MG63 (cell line): Measurements from ENCODE around the gene PDIA6. TPM values are rescaled to one million over a fixed set of nuclear protein-coding genes. Genes with fewer than 3 reads are reported as not detected.
A peak's percentile ranks its signal among the peaks of the same experiment; 100 is the strongest.

ENCODE experiments used
- DNase-seq: peaks from one replicate; pipeline ENCODE4 v3.0.0-alpha.2; 2020
- H3K27me3 ChIP-seq: fragments of 250-450 bp; sonication (Bioruptor Pico); 2 replicates; pipeline ENCODE4 v1.5.1; 2020; ENCODE audit warnings: mild to moderate bottlenecking, moderate library complexity
- H3K36me3 ChIP-seq: fragments of 250-450 bp; sonication (Bioruptor Pico); 2 replicates; pipeline ENCODE4 v1.5.1; 2020; ENCODE audit warnings: mild to moderate bottlenecking, moderate library complexity
- H3K4me3 ChIP-seq: fragments of 250-450 bp; sonication (Bioruptor Pico); 2 replicates; pipeline ENCODE4 v1.5.1; 2020; ENCODE audit warnings: mild to moderate bottlenecking, moderate library complexity
- H3K9me3 ChIP-seq: fragments of 250-450 bp; sonication (Bioruptor Pico); 2 replicates; pipeline ENCODE4 v1.5.1; 2020; ENCODE audit warnings: mild to moderate bottlenecking, moderate library complexity
- total RNA-seq: library from RNA; depleted of rRNA; stranded (reverse); fragments of >200 nt; shearing (Covaris generic); gene quantifications from 2 replicates; pipeline ENCODE4 v1.2.3, GENCODE V29; 2014; ENCODE audit warnings: low replicate concordance

PDIA6 gene
- total RNA-seq, 1 experiment from 2014 or later, result 548 TPM

GRCh38 chr2:10764096-10764785 is 48.3 kb downstream of the PDIA6 start:
- DNase-seq, result no peak
- Histone ChIP-seq H3K9me3 (no peaks in the 10 kb centered on the region), H3K4me3 (no peak overlapping the region), H3K27me3 (no peaks in the 10 kb centered on the region), H3K36me3 (no peaks in the 10 kb centered on the region)

GRCh38 chr2:10763461-10763800 is 49.2 kb downstream of the PDIA6 start:
- no peaks in the 10 kb centered on the region for H3K9me3 ChIP-seq
- H3K27me3 ChIP-seq, result no peaks in the 10 kb centered on the region
- H3K36me3 ChIP-seq, result no peaks in the 10 kb centered on the region
- no peak overlapping the region for H3K4me3 ChIP-seq
- DNase-seq, result no peak

GRCh38 chr2:10762651-10763460 is 49.7 kb downstream of the PDIA6 start:
- Histone ChIP-seq H3K27me3 (no peaks in the 10 kb centered on the region), H3K36me3 (no peaks in the 10 kb centered on the region), H3K4me3 (no peak overlapping the region), H3K9me3 (no peaks in the 10 kb centered on the region)
- no peak for DNase-seq

GRCh38 chr2:10761591-10761990 is 51.0 kb downstream of the PDIA6 start:
- DNase-seq, result no peak
- no peaks in the 10 kb centered on the region for H3K36me3 ChIP-seq
- H3K4me3 ChIP-seq, result no peak overlapping the region
- no peaks in the 10 kb centered on the region for H3K9me3 ChIP-seq
- H3K27me3 ChIP-seq, result no peaks in the 10 kb centered on the region

GRCh38 chr2:10760794-10761504 is 51.6 kb downstream of the PDIA6 start:
- H3K9me3 ChIP-seq, result no peaks in the 10 kb centered on the region
- no peaks in the 10 kb centered on the region for H3K36me3 ChIP-seq
- no peak for DNase-seq
- H3K4me3 ChIP-seq, result no peak overlapping the region
- no peaks in the 10 kb centered on the region for H3K27me3 ChIP-seq

GRCh38 chr2:10759151-10759714 is 53.4 kb downstream of the PDIA6 start:
- no peaks in the 10 kb centered on the region for H3K27me3 ChIP-seq
- H3K9me3 ChIP-seq, result no peaks in the 10 kb centered on the region
- DNase-seq, result no peak
- H3K36me3 ChIP-seq, result no peaks in the 10 kb centered on the region
- H3K4me3 ChIP-seq, result no peak overlapping the region

GRCh38 chr2:10757814-10758286 is 54.7 kb downstream of the PDIA6 start:
- no peaks in the 10 kb centered on the region for H3K9me3 ChIP-seq
- H3K4me3 ChIP-seq, result no peak overlapping the region
- H3K36me3 ChIP-seq, result no peaks in the 10 kb centered on the region
- H3K27me3 ChIP-seq, result no peaks in the 10 kb centered on the region
- DNase-seq, result no peak

- H3K4me3 ChIP-seq, result no peak overlapping the region
- no peak for DNase-seq
- no peaks in the 10 kb centered on the region for H3K27me3 ChIP-seq
- no peaks in the 10 kb centered on the region for H3K36me3 ChIP-seq
- H3K9me3 ChIP-seq, result no peaks in the 10 kb centered on the region
Measured at GRCh38 chr2:10755621-10756020, 57.0 kb downstream of the PDIA6 start.

- Histone ChIP-seq H3K27me3 (no peaks in the 10 kb centered on the region), H3K4me3 (no peak overlapping the region), H3K9me3 (no peaks in the 10 kb centered on the region), H3K36me3 (no peaks in the 10 kb centered on the region)
- DNase-seq, result no peak
Measured at GRCh38 chr2:10753876-10754275, 58.7 kb downstream of the PDIA6 start.

GRCh38 chr2:10753156-10753555 is 59.4 kb downstream of the PDIA6 start:
- no peaks in the 10 kb centered on the region for H3K9me3 ChIP-seq
- no peak for DNase-seq
- H3K27me3 ChIP-seq, result no peaks in the 10 kb centered on the region
- H3K4me3 ChIP-seq, result no peak overlapping the region
- no peaks in the 10 kb centered on the region for H3K36me3 ChIP-seq

GRCh38 chr2:10752236-10752635 is 60.3 kb downstream of the PDIA6 start:
- Histone ChIP-seq H3K4me3 (no peak overlapping the region), H3K27me3 (no peaks in the 10 kb centered on the region), H3K36me3 (no peaks in the 10 kb centered on the region), H3K9me3 (no peaks in the 10 kb centered on the region)
- no peak for DNase-seq

- H3K36me3 ChIP-seq, result no peaks in the 10 kb centered on the region
- no peaks in the 10 kb centered on the region for H3K9me3 ChIP-seq
- no peaks in the 10 kb centered on the region for H3K27me3 ChIP-seq
- DNase-seq, result peak; percentile 63
- no peak overlapping the region for H3K4me3 ChIP-seq
Measured at GRCh38 chr2:10750610-10751009, 62.0 kb downstream of the PDIA6 start.

- H3K36me3 ChIP-seq, result no peaks in the 10 kb centered on the region
- DNase-seq, result no peak
- H3K27me3 ChIP-seq, result no peaks in the 10 kb centered on the region
- no peak overlapping the region for H3K4me3 ChIP-seq
- no peaks in the 10 kb centered on the region for H3K9me3 ChIP-seq
Measured at GRCh38 chr2:10742666-10743065, 69.9 kb downstream of the PDIA6 start.

- Histone ChIP-seq H3K36me3 (no peaks in the 10 kb centered on the region), H3K4me3 (no peak overlapping the region), H3K27me3 (no peaks in the 10 kb centered on the region), H3K9me3 (no peaks in the 10 kb centered on the region)
- DNase-seq, result no peak
Measured at GRCh38 chr2:10741139-10741538, 71.4 kb downstream of the PDIA6 start.

GRCh38 chr2:10740226-10740625 is 72.4 kb downstream of the PDIA6 start:
- DNase-seq, result no peak
- H3K9me3 ChIP-seq, result no peaks in the 10 kb centered on the region
- no peaks in the 10 kb centered on the region for H3K36me3 ChIP-seq
- no peaks in the 10 kb centered on the region for H3K27me3 ChIP-seq
- H3K4me3 ChIP-seq, result no peak overlapping the region

- H3K9me3 ChIP-seq, result no peaks in the 10 kb centered on the region
- no peak overlapping the region for H3K4me3 ChIP-seq
- no peaks in the 10 kb centered on the region for H3K27me3 ChIP-seq
- no peak for DNase-seq
- no peaks in the 10 kb centered on the region for H3K36me3 ChIP-seq
Measured at GRCh38 chr2:10738192-10738591, 74.4 kb downstream of the PDIA6 start.

GRCh38 chr2:10733980-10734379 is 78.6 kb downstream of the PDIA6 start:
- DNase-seq, result no peak

More at GRCh38 chr2:10733980-10734379, 78.6 kb downstream of the PDIA6 start:
- Histone ChIP-seq H3K36me3 (no peaks in the 10 kb centered on the region), H3K27me3 (no peaks in the 10 kb centered on the region), H3K9me3 (no peaks in the 10 kb centered on the region), H3K4me3 (no peak overlapping the region)
